ENCODE measurements around the gene TFB1M.

The TFB1M gene

GRCh38 chr6:155314092-155314772 is at the start of gene TFB1M:
Gene TFB1M (minus strand): TSS chr6:155314484. CDS start chr6:155314428, 56 bp downstream.
- no peak for TF ChIP-seq CTCF (IDR thresholded peaks at IDR 0.05)

GRCh38 chr6:155354167-155354566 is 39.9 kb upstream of the TFB1M start:
- no peak for TF ChIP-seq CTCF (IDR thresholded peaks at IDR 0.05)

GRCh38 chr6:155352811-155353210 is 38.5 kb upstream of the TFB1M start:
- TF ChIP-seq CTCF (IDR thresholded peaks at IDR 0.05): no peak

- TF ChIP-seq CTCF (IDR thresholded peaks at IDR 0.05): no peak
These were observed 37.8 kb upstream of the TFB1M start for GRCh38 chr6:155352130-155352420.

GRCh38 chr6:155351273-155352129 is 37.2 kb upstream of the TFB1M start:
- TF ChIP-seq CTCF (IDR thresholded peaks at IDR 0.05): no peak

- TF ChIP-seq CTCF (IDR thresholded peaks at IDR 0.05): no peak
These were observed 35.7 kb upstream of the TFB1M start for GRCh38 chr6:155349956-155350355.

GRCh38 chr6:155349129-155349528 is 34.8 kb upstream of the TFB1M start:
- no peak for TF ChIP-seq CTCF (IDR thresholded peaks at IDR 0.05)

All from LNCAP (cell line).